ENCODE measurements around the gene ZC3H15.
A peak's percentile ranks its signal among the peaks of the same experiment; 100 is the strongest.
"Not testable (repeated sequence)": the region's sequence is repeated elsewhere in the genome, so short reads cannot be mapped to it uniquely, and the experiment has no call there.

ZC3H15 gene

GRCh38 chr2:186485871-186486650 is at the start of gene ZC3H15:
Gene ZC3H15, plus strand, starts transcription at chr2:186486260. Its CDS starts 123 bp downstream, at chr2:186486383.
- peak; percentile 99 for DNase-seq

GRCh38 chr2:186437719-186438118 is 48.3 kb upstream of the ZC3H15 start:
- no peak for DNase-seq

GRCh38 chr2:186439673-186440095 is 46.4 kb upstream of the ZC3H15 start:
- DNase-seq, result not testable (repeated sequence)

GRCh38 chr2:186440506-186440905 is 45.6 kb upstream of the ZC3H15 start:
- no peak for DNase-seq

GRCh38 chr2:186442885-186443284 is 43.2 kb upstream of the ZC3H15 start:
- no peak for DNase-seq

GRCh38 chr2:186443851-186444250 is 42.2 kb upstream of the ZC3H15 start:
- no peak for DNase-seq

- no peak for DNase-seq
Measured at GRCh38 chr2:186445506-186445905, 40.6 kb upstream of the ZC3H15 start.

- DNase-seq, result peak; percentile 88
Measured at GRCh38 chr2:186455613-186456012, 30.4 kb upstream of the ZC3H15 start.

- no peak for DNase-seq
Measured at GRCh38 chr2:186456941-186457340, 29.1 kb upstream of the ZC3H15 start.

GRCh38 chr2:186457908-186458307 is 28.2 kb upstream of the ZC3H15 start:
- peak; percentile 18 for DNase-seq

GRCh38 chr2:186459009-186459408 is 27.1 kb upstream of the ZC3H15 start:
- peak; percentile 49 for DNase-seq

- DNase-seq, result peak; percentile 49
Measured at GRCh38 chr2:186460465-186460864, 25.6 kb upstream of the ZC3H15 start.

- DNase-seq, result no peak
Measured at GRCh38 chr2:186466743-186467142, 19.3 kb upstream of the ZC3H15 start.

GRCh38 chr2:186467421-186467820 is 18.6 kb upstream of the ZC3H15 start:
- DNase-seq, result no peak

GRCh38 chr2:186472722-186473493 is 13.2 kb upstream of the ZC3H15 start:
- not testable (repeated sequence) for DNase-seq

- DNase-seq, result not testable (repeated sequence)
Measured at GRCh38 chr2:186474239-186474638, 11.8 kb upstream of the ZC3H15 start.

- no peak for DNase-seq
Measured at GRCh38 chr2:186477790-186478189, 8.3 kb upstream of the ZC3H15 start.

GRCh38 chr2:186480991-186481390 is 5.1 kb upstream of the ZC3H15 start:
- no peak for DNase-seq

GRCh38 chr2:186484062-186484735 is 1.9 kb upstream of the ZC3H15 start:
- no peak for DNase-seq

GRCh38 chr2:186485576-186485870 is 537 bp upstream of the ZC3H15 start:
- DNase-seq, result no peak

GRCh38 chr2:186486651-186487647 is 889 bp downstream of the ZC3H15 start:
- peak; percentile 89 for DNase-seq

GRCh38 chr2:186493564-186494085 is 7.6 kb downstream of the ZC3H15 start:
- DNase-seq, result no peak

Data from NCI-H82 (cell line).